ENCODE measurements around the gene CD2. TPM values are rescaled to one million over a fixed set of nuclear protein-coding genes. Genes with fewer than 3 reads are reported as not detected.

Gene CD2
- total and polyA plus RNA-seq, 2 experiments from 2014 or later = not detected

DNA sequence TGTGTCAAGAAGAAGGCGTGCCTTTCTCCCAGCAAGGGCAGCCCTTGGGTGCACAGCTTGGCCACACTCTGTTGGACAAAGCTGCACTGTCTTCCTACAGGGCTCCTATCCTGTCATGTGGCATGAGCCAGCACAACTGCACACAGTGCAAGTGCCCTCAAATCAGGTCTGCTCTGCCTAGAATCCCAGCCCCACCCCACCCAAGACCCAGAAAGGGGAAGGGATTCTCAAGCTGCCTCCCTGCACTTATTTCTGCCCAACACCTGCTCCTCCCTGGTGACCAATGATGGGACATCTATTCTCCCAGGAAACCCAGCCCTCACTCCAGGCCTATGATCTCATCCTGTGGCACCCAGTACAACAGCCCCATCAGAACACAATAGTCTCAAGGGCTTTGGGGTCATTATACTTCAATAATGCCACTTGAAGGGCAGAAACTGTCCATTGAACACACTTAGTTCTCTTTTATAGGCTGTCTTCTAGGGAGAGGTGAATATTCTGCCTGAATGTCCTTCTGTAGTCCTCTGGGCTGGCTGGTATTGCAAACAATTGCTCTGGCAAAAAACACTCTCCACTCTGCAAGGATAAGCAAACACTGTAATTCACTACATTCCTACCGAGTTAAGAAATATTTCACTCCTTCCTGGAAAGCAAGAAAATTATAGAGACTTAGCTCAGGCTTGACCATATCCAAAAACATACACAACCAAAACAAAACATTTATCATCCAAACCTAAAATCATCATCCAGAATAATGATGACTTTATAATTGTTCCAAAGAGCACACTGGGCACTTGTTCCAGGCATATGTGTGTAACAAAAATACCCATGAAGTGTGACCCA lies 43.6 kb upstream of the CD2 start:
- no peak for DNase-seq (ENCODE audit: low read depth in 1 of 2, low spot score in 1 of 2)
- H3K9me3 ChIP-seq (ENCODE audit: low read depth) = no peaks in the 10 kb centered on the region
- H3K36me3 ChIP-seq = no peaks in the 10 kb centered on the region
- no peaks in the 10 kb centered on the region for H3K27me3 ChIP-seq
- TF ChIP-seq, protein P1, sequence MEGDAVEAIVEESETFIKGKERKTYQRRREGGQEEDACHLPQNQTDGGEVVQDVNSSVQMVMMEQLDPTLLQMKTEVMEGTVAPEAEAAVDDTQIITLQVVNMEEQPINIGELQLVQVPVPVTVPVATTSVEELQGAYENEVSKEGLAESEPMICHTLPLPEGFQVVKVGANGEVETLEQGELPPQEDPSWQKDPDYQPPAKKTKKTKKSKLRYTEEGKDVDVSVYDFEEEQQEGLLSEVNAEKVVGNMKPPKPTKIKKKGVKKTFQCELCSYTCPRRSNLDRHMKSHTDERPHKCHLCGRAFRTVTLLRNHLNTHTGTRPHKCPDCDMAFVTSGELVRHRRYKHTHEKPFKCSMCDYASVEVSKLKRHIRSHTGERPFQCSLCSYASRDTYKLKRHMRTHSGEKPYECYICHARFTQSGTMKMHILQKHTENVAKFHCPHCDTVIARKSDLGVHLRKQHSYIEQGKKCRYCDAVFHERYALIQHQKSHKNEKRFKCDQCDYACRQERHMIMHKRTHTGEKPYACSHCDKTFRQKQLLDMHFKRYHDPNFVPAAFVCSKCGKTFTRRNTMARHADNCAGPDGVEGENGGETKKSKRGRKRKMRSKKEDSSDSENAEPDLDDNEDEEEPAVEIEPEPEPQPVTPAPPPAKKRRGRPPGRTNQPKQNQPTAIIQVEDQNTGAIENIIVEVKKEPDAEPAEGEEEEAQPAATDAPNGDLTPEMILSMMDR (IDR thresholded peaks at IDR 0.05; ENCODE audit: low read depth, low read length) = no peak
- H3K4me3 ChIP-seq = no peak overlapping the region
- H3K4me1 ChIP-seq (ENCODE audit: low read depth) = peaks cover 7% of the 10 kb centered on the region
- no peak overlapping the region for H3K27ac ChIP-seq

DNA sequence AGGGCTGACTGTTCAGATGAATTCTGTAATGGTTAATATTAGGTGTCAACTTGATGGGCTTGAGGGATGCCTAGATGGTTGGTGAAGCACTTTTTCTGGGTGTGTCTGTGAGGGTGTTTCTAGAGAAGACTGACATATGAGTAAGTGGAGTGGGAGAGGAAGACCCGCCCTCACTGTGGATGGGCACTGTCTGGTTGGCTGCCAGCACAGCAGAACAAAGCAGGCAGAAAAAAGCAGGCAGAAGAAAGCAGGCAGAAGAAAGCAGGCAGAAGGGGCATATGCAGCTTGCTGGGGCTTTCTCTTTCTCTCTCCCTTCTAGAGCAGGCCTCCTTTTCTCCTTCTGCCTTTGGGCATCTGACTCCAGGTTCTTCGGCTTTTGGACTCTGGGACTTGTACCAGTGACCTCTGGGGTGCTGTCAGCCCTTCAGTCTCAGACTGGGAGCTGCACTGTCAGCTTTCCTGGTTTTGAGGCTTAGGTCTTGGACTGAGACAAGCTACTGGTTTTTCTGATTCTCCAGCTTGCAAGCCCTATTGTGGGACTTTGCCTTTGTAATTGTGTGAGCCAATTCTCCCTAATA lies 42.9 kb upstream of the CD2 start:
- DNase-seq (ENCODE audit: low read depth in 1 of 2, low spot score in 1 of 2) = peak in 1 of 2 donors; percentile 49
- H3K4me3 ChIP-seq = no peak overlapping the region
- no peaks in the 10 kb centered on the region for H3K9me3 ChIP-seq (ENCODE audit: low read depth)
- H3K36me3 ChIP-seq = no peaks in the 10 kb centered on the region
- TF ChIP-seq, protein P1 (IDR thresholded peaks at IDR 0.05; ENCODE audit: low read depth, low read length) = no peak
- H3K4me1 ChIP-seq (ENCODE audit: low read depth) = peaks cover 7% of the 10 kb centered on the region
- no peak overlapping the region for H3K27ac ChIP-seq
- no peaks in the 10 kb centered on the region for H3K27me3 ChIP-seq

DNA sequence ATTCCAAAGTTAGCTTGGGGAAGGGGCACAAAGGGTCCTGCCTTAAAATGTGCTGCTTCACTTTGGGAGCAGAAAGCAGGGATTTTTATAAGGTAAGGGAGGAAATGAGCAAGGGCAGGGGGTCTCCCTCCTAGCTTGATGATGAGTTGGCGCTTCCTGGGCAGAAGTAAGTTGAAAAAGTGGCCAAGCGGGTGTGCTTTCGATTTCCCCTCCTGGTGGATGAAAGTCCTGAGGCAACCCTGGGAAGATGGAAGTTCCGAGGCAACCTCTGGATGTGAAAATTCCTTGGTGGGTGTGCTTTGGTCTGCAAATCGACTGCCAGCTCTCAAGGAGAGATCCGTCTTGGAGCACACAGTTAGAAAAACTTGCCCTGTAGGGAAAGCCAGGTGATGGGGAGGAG lies 41.7 kb upstream of the CD2 start:
- Histone ChIP-seq H3K4me3 (no peak overlapping the region), H3K27me3 (no peaks in the 10 kb centered on the region), H3K9me3 (ENCODE audit: low read depth) (no peaks in the 10 kb centered on the region), H3K36me3 (no peaks in the 10 kb centered on the region), H3K4me1 (ENCODE audit: low read depth) (peaks cover 7% of the 10 kb centered on the region), H3K27ac (no peak overlapping the region)
- DNase-seq (ENCODE audit: low read depth in 1 of 2, low spot score in 1 of 2) = no peak
- TF ChIP-seq, protein P1 (IDR thresholded peaks at IDR 0.05; ENCODE audit: low read depth, low read length) = no peak

DNA sequence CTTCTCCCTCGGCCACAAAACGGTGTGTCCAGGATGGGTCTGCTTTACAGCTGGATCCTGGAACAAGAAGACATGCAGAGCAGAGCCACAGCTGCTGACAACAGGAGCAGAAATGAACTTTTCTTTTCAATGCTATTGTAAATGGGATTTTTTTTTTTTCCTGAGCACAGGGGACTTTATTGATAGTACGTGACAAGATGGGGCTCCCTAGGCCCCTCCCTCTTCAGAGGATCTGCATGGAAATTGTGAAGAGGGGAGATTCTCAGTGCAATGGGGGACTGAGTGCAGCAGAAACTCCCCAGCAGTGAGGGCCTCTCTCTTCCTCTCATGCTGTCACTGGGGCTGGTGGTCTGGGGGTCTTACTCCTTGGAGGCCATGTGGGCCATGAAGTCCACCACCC lies 40.8 kb upstream of the CD2 start:
- TF ChIP-seq, protein P1 (IDR thresholded peaks at IDR 0.05; ENCODE audit: low read depth, low read length) = no peak
- H3K36me3 ChIP-seq = no peaks in the 10 kb centered on the region
- H3K4me3 ChIP-seq = no peak overlapping the region
- no peaks in the 10 kb centered on the region for H3K27me3 ChIP-seq
- H3K9me3 ChIP-seq (ENCODE audit: low read depth) = no peaks in the 10 kb centered on the region
- no peak overlapping the region for H3K27ac ChIP-seq
- H3K4me1 ChIP-seq (ENCODE audit: low read depth) = peaks cover 7% of the 10 kb centered on the region
- DNase-seq (ENCODE audit: low read depth in 1 of 2, low spot score in 1 of 2) = no peak

DNA sequence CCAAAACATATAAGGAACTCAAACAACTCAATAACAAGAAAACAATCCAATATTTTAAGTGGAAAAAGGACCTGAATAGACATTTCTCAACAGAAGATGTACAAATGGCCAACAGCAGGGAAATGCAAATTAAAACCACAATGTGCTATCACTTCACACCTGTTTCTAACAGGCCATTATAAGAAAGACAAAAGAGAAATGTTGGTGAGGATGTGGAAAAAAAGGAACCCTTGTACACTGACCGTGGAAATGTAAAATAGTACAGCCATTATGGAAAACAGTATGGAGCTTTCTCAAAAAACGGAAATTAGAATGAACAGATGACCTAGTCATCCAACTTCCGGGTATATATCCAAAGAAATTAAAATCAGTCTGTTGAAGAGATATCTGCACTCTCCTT lies 37.8 kb upstream of the CD2 start:
- no peaks in the 10 kb centered on the region for H3K36me3 ChIP-seq
- TF ChIP-seq, protein P1 (IDR thresholded peaks at IDR 0.05; ENCODE audit: low read depth, low read length) = no peak
- peaks cover 7% of the 10 kb centered on the region for H3K4me1 ChIP-seq (ENCODE audit: low read depth)
- no peak overlapping the region for H3K27ac ChIP-seq
- no peaks in the 10 kb centered on the region for H3K27me3 ChIP-seq
- H3K9me3 ChIP-seq (ENCODE audit: low read depth) = no peaks in the 10 kb centered on the region
- no peak overlapping the region for H3K4me3 ChIP-seq
- DNase-seq (ENCODE audit: low read depth in 1 of 2, low spot score in 1 of 2) = no peak
